ENCODE measurements around the gene LIPE.

Gene LIPE

GRCh38 chr19:42397263-42398166 lies 29.7 kb downstream of the LIPE start:
- no peak for DNase-seq (ENCODE audit: low read depth)
- peak overlapping the region; percentile 60 for H3K4me3 ChIP-seq (ENCODE audit: control insufficient read depth, low read depth, low read length)
- TF ChIP-seq, protein P1, sequence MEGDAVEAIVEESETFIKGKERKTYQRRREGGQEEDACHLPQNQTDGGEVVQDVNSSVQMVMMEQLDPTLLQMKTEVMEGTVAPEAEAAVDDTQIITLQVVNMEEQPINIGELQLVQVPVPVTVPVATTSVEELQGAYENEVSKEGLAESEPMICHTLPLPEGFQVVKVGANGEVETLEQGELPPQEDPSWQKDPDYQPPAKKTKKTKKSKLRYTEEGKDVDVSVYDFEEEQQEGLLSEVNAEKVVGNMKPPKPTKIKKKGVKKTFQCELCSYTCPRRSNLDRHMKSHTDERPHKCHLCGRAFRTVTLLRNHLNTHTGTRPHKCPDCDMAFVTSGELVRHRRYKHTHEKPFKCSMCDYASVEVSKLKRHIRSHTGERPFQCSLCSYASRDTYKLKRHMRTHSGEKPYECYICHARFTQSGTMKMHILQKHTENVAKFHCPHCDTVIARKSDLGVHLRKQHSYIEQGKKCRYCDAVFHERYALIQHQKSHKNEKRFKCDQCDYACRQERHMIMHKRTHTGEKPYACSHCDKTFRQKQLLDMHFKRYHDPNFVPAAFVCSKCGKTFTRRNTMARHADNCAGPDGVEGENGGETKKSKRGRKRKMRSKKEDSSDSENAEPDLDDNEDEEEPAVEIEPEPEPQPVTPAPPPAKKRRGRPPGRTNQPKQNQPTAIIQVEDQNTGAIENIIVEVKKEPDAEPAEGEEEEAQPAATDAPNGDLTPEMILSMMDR (IDR thresholded peaks at IDR 0.05; ENCODE audit: control insufficient read depth, insufficient read depth, low read depth, low read length, missing control alignments): no peak

DNA sequence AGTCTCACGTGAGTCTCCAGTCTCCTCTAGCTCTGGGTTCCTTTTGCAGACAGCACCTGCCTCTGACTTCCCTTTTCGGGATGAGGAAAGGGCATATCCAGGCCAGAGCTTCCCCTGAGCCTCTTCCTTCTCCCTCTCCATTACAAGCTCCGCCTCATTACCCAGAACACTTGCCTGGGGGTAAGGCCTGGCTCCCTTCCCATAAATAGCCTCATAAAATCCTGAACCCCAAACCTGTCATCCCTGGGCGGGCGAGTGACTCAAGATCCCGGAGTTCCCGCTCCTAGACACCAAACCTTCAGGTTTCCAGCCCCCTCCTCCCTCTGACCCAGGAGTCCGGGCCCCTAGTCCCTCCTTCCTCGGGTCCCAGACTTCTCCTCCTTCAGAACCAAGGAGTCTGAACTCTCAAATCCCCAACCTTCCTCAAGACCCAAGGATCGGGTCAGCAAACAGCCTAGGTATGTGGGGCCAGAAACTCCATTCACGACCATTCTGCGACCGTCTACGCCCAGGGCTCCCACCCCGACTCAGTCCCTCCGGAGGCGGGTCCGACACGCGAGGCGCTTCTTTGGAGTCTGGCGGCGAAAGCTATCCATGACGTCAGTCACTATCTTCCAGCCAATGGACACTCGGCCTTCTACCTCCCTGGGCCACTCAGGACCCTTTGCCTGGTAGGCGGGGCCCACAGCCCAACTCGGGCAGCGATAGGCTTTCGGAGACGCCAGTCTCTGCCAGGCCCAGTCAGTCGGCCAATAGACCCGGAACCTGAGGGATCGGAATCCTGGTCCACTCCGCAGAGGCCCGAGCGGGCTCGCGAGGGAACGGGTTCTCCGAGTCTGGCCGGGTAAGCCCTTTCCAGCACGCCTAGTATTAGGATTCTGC lies 30.6 kb downstream of the LIPE start:
- peak overlapping the region; percentile 60 for H3K4me3 ChIP-seq (ENCODE audit: control insufficient read depth, low read depth, low read length)
- DNase-seq (ENCODE audit: low read depth): peak; percentile 97
- TF ChIP-seq, protein P1 (IDR thresholded peaks at IDR 0.05; ENCODE audit: control insufficient read depth, insufficient read depth, low read depth, low read length, missing control alignments): no peak

- DNase-seq (ENCODE audit: low read depth): no peak
- no peak overlapping the region for H3K4me3 ChIP-seq (ENCODE audit: control insufficient read depth, low read depth, low read length)
- TF ChIP-seq, protein P1 (IDR thresholded peaks at IDR 0.05; ENCODE audit: control insufficient read depth, insufficient read depth, low read depth, low read length, missing control alignments): no peak
Observed at GRCh38 chr19:42394751-42395150, 32.4 kb downstream of the LIPE start.

DNA sequence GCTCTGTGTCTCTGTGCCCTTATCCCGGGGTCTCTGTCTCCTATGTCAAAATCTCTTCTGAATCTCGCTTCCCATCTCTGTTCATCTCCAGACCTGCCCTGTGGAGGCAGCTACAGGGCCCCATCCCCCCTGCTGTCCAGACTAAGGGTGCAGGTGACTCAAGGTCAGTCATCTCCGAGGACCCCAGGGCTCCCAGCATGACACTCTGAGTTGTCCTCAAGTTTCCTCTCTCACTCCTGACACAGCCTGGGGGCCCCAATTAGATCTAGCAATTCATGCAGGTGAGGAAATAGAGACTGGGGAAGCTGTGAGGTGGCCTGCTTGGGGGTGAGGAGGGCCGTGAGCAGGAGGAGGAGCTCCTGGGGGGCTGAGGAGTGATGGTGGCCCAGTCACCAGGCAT lies 35.0 kb downstream of the LIPE start:
- DNase-seq (ENCODE audit: low read depth): no peak
- TF ChIP-seq, protein P1 (IDR thresholded peaks at IDR 0.05; ENCODE audit: control insufficient read depth, insufficient read depth, low read depth, low read length, missing control alignments): no peak
- no peak overlapping the region for H3K4me3 ChIP-seq (ENCODE audit: control insufficient read depth, low read depth, low read length)

- H3K4me3 ChIP-seq (ENCODE audit: control insufficient read depth, low read depth, low read length): no peak within 1 kb of the TSS
- TF ChIP-seq, protein P1 (IDR thresholded peaks at IDR 0.05; ENCODE audit: control insufficient read depth, insufficient read depth, low read depth, low read length, missing control alignments): no peak
- no peak for DNase-seq (ENCODE audit: low read depth)
Observed at GRCh38 chr19:42389899-42390298, 37.3 kb downstream of the LIPE start, which contains the start of gene CNFN. Gene CNFN (minus strand): TSS chr19:42390297. CDS start chr19:42389037, 1,260 bp downstream.

GRCh38 chr19:42388851-42389489 lies 38.2 kb downstream of the LIPE start:
- no peak for DNase-seq (ENCODE audit: low read depth)
- TF ChIP-seq, protein P1 (IDR thresholded peaks at IDR 0.05; ENCODE audit: control insufficient read depth, insufficient read depth, low read depth, low read length, missing control alignments): no peak
- H3K4me3 ChIP-seq (ENCODE audit: control insufficient read depth, low read depth, low read length): no peak overlapping the region

All from AG09309 (cell line).